ENCODE data around the gene RAI14.

- TF ChIP-seq, protein P1, sequence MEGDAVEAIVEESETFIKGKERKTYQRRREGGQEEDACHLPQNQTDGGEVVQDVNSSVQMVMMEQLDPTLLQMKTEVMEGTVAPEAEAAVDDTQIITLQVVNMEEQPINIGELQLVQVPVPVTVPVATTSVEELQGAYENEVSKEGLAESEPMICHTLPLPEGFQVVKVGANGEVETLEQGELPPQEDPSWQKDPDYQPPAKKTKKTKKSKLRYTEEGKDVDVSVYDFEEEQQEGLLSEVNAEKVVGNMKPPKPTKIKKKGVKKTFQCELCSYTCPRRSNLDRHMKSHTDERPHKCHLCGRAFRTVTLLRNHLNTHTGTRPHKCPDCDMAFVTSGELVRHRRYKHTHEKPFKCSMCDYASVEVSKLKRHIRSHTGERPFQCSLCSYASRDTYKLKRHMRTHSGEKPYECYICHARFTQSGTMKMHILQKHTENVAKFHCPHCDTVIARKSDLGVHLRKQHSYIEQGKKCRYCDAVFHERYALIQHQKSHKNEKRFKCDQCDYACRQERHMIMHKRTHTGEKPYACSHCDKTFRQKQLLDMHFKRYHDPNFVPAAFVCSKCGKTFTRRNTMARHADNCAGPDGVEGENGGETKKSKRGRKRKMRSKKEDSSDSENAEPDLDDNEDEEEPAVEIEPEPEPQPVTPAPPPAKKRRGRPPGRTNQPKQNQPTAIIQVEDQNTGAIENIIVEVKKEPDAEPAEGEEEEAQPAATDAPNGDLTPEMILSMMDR (IDR thresholded peaks at IDR 0.05), result no peak
- TF ChIP-seq POLR2AphosphoS5 (IDR thresholded peaks at IDR 0.05), result no peak
- no peak for TF ChIP-seq POLR2A (IDR thresholded peaks at IDR 0.05)
Measured at GRCh38 chr5:34610546-34610945, 45.6 kb upstream of the RAI14 start.
